HS-5 (cell line): ENCODE results near the gene LRP1-AS.

Experiments used
- DNase-seq: peaks from one replicate; pipeline ENCODE4 v3.0.0-alpha.2; 2012; ENCODE audit warnings: low read depth

The LRP1-AS gene

DNA sequence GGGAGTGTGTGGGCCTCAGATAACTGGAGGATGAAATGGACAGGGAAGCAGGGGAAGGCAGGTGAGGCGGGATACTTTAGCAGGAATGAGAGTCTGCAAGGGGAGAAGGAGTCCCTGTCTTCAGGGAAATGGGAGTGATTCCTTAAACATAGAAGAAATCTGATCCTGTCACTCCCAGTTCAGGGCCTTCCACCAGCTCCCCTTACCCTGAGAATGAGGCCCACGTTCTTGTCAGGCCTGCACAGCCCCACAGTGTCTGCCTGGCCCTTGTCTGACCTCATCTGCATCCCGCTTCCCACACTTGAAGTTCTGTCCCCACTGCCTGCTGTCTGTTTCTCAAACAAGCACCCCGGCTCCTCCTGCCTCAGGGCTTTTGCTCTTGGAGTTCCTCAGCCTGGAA is 12.6 kb upstream of the LRP1-AS start:
- no peak for DNase-seq

DNA sequence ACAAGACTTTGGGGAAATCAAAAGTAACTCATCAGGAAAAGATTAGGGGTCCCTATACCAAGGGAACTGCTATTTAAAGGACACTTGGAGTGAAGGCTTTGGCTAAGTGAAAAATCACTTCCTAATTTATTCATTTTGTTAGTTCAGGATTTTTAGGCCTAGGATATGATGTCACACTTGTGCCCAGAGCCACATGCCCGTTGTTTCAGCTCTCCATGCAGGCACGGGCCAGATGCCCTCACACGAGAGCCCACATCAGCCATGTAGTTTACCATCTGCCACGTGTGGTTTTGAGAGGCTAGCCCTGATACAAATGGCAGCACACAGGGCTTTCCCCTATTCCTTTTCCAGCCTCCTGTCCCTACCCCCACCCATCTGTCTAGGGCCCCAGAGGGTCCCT is 11.9 kb upstream of the LRP1-AS start:
- no peak for DNase-seq

DNA sequence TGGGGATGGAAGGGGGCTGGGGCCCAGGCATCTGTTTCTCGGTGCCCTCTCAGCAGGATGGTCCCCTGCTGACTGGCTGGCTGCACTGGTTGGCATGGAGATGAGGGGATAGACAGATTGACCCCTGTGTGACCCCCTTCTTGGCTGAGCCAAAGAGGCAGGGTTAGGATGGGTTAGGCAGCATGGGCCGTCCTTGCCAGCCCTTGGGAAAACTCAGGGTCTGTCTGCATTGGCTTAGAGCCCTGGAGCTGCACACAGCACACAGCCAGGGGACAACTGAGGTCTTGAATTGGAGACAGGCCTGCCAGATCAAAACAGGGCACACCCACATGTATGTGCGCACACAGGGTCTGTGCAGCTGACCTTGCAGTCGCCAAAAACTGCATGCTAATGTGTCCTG is 11.2 kb upstream of the LRP1-AS start:
- DNase-seq: no peak

DNA sequence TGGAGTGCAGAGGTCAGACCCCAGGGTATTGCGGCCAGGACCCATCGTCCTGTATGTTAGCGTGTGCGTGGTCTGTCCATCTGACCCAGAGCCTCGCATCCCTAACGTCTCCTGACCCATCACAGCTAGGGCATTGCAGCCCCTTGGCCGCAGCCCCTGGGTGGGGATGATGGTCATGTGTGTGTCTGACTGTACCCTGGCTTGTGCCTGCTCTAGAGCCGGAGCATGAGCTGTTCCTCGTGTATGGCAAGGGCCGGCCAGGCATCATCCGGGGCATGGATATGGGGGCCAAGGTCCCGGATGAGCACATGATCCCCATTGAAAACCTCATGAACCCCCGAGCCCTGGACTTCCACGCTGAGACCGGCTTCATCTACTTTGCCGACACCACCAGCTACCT is 10.8 kb upstream of the LRP1-AS start:
- DNase-seq: no peak

DNA sequence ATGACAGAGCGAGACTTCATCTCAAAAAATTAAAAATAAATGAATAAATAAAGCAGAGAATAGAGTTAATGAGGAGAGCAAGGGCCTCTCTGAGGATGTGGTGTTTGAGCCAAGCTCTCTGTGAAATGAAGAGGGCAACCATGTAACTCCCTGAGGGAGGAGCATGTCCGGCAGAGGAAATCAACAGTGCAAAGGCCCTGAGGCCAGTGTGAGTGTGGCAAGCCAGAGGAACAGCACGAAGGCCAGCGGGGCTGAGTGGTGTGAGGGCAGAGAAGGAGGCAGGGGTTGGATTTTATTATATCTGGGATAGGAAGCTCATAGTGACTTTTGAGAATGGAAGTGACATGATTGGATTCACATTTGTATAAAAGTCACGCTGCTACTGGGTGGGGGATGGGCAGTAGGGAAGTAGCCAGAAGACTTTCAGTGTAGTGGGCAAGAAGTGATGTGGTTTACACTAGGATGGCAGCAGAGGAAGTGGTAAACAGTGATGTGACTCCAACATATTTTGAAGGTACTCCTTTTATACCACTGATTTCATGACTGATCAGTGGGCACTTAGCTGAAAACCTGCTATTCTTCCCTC is 10.3 kb upstream of the LRP1-AS start:
- DNase-seq: no peak

DNA sequence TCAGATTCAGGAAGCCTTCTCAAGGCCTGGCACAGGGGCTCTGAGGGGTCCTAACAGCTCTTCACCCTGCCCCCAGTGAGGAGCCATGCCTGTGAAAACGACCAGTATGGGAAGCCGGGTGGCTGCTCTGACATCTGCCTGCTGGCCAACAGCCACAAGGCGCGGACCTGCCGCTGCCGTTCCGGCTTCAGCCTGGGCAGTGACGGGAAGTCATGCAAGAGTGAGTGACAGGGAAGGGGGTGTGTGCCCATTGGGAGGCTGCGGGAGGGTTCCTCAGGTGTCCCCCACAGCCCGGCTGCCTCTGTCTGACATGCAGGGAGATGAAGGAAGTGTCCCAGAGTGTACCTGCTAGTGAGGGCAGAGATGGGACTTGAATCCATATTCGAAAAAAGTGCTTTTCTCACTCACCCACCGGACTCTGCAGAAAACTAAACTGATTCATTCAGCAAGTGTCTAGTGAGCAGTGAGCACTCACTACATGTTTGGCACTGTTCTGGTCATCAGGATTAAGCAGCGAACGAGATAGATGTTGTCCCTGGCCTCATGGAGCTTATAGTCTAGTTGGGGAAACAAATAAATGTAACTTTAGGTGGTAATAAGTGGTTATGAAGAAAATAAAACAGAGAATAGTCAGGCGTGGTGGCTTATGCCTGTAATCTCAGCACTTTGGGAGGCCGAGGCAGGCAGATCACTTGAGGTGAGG is 9.4 kb upstream of the LRP1-AS start:
- no peak for DNase-seq

DNA sequence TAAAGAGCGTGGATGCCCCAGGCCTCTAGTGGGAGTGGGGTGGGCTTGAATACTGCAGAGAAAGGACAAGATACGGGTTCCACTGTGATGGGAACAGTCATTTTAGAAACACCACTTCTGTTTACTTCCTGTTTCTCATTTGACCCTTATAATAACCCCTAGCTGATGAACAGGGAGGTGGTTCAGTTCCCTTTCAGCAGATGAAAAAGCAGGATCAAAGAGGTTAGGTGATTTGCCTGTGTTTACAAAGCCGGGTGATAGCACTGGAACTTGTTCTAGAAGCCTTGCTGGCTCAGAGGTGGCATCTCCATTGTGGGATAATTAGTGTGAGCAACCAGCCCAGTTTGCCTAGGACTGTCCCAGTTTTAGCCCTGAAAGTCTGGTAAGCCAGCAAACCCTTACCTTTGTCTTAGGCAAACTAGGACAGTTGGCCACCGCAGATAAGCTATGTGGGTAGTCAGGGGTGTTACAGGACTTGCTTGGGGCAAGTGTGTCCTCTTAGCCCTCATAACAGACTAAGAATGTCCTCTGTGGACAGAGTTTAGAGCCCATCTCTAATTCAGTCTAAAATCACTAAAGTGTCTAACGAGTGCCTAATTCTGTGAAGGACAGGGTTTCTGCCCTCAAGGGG is 7.5 kb upstream of the LRP1-AS start:
- DNase-seq: no peak

DNA sequence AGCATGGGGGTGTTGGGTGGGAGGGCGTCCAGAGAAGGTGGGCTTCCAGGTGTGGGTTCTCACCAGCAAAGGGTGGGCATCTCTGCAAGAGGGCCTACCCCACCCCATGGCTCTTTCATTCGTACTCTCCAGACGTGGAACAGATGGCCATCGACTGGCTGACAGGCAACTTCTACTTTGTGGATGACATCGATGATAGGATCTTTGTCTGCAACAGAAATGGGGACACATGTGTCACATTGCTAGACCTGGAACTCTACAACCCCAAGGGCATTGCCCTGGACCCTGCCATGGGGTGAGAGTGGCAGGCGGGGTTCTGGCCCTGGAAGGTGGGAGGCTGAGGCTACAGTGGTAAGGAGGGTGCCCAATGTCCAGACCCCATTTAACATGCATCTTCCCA is 6.7 kb upstream of the LRP1-AS start:
- DNase-seq: no peak

DNA sequence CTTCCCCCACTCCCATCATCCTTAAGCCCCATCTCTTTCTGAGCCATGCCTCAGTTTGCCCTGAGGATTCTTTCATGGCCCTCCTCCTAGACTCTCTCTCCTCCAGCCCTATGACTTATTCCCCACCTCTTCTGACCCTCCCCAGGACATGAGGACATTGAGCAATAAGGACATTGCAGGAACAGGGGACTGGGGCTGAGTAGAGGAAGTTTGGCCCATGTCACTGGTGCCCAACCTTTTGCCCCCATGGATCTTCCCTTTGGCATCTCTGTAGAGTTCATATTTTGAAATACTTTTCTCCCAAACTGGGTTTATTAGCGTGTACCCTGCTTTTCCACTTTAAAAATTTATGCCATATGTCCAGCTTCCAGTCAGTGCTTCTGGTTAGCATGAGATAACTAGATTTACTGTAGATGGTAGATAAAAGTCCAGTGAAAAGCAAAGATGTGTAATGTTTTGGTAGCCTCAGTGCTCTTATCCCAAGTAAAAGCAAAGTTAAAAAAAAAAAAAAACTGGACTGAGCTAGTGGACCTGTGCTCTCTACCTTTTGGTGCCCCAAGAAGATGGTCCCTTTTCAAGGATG is 6.1 kb upstream of the LRP1-AS start:
- no peak for DNase-seq

DNA sequence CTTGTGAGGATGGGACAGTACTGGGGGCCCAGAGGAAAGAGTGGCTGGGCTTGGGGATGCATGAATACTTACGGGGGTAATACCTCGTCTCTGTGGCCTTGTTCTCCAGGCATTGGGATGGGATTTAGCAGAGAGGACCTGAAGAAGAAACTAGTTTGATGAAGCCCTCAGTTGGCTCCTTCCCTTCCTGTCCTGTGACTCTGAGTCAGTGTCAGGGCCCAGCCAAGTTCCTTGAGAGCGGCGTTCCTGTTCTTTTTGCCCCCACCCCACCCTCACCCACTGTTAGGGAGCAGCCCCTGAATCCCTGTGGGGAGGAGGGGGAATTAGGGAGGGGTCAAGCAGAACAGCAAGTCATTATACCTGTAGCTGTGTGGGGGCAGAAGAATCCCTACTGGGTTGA is 5.2 kb upstream of the LRP1-AS start:
- DNase-seq: no peak

DNA sequence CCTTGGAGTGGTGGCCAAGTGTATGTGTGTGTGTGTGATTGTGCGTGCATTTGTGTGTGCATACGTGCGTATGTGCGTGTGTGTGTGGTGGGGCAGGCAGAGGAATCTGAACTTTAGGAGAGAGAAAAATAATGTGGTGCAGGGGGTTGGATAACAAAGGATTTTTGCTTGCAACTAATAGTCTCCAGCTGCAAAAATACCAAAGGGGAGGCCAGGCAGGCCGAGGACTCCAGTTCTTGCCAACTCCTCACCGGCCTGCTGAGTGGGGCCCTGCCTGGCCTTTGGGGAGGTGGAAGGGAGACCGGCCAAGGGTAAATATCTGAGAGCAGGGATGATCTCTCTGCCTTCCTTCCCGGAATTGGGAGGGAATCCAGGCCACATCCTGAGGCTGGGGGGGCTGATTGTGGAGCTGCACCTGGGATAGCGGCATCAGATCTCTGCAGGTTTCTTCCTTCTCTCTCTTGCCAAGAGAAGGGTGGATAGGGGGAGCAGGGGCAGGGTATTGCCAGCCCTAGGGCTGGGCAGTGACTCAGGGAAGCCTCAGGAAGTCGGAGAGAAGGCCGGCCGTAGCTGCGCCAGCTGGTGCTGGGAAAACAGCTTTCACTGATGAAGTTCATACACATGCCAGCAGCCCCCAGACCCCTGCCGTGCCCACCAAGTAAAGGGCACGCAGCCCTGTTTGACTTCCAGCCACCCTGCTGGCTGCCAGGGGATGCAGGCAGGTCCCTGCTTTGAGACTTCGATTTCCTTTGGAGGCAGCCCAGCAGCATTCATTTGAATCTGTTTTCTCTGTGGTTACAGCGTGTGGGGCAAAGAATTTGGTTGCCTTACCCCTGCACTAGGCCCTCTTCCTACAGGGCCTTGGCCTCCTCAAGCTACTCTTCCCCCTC is 4.6 kb upstream of the LRP1-AS start:
- DNase-seq: no peak

DNA sequence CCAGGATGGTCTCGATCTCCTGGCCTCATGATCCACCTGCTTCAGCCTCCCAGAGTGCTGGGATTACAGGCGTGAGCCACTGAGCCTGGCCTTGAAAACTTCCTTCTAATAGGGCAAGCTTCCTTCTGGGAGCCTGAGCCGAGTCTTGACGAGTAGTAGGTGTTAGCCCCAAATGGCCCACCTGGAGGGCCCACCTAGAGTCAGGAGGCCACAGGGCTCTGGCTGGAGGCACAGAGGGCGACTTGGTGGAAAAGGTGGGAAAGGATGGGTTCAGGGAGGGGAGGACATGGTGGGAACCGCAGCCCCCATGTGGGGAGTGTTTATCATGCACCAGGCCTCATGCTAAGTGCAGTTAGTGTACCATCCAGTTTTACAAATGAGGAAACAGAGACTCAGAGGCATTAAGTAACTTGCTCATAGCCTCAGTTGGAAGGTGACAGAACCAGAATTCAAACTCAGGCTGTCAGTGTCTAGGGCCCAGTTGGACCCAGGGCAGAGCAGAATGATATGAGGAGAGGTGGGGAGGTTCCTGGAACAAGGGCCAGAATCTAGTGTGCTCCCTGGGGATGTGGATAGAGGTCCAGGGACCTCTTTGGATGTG is 3.1 kb upstream of the LRP1-AS start:
- no peak for DNase-seq

DNA sequence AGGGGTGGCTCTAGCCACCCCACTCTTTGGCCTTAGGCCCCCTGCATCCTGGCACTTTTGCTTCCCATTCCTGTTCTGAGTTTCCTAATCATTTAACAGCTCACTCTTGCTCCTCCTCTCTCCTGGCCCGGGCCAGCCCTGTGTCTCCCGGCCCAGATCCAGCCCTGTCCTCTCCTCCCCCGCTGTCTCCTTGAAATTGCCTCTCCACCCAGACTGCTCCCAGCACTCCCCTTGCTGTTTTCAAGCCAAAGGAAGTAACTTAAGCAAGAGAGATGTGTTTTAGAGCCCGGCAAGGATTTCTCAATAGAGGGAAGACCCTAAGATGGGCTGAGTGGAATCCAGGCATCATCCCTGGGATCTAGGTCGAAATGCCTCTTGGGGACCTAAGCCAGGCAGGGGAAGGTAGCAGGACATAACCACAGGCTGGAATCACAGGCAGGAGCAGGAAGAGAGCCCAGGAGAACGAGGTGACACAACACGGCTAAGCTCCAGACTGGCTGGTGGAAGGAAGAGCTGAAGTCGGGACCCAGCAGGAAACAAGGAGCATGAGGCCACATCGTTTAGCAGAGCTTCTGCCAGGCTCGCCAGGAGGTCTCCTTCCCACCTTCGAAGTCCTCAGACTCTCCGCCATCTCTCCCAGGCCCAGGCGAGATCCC is 2.0 kb upstream of the LRP1-AS start:
- no peak for DNase-seq

DNA sequence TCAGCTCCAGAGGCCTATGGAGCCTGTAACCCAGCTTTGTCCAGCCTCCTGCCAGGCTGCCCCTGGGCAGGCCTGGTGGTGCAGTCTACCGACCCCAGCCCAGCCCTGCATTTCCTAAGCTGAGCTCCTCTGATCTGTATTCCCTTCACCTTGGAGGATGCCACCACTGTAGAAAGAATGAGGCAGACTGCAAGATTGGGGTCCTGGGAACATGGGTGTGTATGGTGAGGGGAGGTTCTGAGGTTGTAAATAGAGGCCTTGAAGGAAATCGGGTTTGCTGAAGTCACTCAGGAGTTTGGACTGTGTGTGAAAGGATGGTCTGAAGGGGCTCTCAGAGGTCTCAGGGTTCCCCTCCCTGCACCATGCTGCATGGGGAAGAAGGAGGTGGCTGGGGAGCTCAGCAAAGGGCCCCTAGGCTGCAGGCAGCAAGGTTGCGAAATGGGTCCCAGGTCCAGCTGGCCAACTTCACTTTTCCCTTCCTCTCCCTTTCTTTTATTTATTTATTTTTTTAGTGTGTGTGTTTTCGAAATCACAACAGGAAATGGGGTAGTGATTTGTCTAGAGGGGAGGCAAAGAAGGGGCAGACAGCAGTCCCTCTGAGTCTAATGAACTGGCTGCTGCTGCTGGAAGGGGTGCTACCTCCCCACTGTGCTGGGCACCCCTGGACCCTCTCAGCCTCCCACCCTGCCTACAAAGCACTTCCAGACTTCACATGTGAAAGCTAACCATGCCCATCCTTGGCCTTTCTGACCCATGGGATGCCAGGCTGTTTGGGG is 1.2 kb upstream of the LRP1-AS start:
- no peak for DNase-seq

DNA sequence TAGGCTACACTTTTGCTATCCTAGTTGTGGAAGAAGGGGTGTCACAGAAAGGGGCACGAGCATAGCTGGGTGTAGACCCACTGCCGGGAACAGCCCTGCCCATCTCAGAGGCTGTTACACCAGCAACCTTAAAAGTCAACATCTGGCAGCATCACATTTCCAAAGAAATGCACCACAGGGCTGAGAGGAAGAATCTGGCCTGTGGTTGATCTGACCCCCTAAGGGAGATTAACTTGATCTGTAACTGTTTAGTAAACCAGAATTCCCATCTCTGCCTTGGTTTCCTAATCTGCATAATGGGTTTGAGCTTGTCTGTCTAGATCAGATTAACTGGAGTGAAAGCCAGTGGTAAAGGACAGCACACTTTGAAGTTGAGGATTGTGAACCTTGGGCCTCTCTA is 1.3 kb downstream of the LRP1-AS start:
- no peak for DNase-seq

DNA sequence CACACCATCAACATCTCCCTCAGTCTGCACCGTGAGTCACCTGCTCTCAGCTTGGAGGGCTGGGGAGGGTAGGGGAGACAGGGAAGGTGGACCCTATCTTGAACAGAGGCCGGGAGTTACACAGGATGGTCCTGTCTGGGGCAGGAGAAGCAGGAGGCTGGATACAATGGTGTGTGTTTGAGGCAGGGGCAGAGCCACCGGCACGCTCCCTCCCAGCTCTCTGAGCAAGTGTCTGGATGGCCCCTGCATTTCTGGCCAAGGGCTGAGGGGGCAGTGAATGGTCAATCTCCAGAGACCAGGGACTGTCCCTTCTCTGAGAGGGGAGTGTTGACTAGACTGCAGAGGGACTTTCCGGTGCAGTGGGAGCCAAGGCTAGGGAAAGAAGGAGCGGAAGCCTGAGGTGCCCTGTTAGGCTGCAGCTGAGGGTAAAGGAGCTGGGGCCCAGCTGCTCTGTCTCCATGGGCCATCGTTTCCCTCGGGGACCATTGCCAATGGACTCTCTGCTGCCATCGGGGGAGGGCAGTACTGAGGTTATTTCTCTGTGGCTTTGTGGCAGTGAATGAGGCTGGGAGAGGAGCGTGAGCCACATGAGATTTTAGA is 1.9 kb downstream of the LRP1-AS start:
- no peak for DNase-seq

DNA sequence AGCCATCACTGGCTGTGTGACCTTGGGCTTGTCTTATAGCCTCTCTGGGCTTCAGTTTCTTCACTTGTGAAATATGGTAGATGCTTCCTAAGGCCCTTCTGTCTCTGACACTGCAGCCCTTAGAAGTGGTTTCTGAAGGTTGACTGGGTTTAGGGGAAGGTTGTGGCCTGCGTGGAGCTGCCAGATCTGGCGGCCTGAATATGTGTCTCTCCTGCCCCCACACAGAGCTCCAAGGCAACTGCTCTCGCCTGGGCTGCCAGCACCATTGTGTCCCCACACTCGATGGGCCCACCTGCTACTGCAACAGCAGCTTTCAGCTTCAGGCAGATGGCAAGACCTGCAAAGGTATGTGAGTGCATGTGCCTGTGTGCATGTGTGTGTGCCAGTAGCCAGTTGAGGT is 4.0 kb downstream of the LRP1-AS start:
- no peak for DNase-seq

DNA sequence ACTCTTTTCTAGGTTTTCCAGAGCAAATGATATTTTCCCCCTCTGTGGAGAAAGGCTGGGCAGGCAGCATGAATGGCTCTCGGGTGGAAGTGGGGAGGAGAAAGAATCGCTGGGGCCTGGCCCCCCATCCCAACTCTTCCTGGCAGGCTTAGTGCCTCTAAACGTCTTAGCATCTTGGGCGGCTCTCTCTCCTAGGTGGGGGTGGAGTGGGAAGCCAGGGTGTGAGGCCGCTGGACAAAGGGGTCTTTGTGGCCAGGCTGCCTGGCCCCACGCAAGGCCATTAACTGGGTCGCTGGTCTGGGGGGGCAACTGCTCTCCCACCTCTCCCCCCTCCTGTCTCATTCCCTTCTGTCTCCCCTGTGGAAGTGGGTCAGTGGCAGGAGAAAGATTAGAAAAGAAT is 4.7 kb downstream of the LRP1-AS start:
- DNase-seq: no peak

DNA sequence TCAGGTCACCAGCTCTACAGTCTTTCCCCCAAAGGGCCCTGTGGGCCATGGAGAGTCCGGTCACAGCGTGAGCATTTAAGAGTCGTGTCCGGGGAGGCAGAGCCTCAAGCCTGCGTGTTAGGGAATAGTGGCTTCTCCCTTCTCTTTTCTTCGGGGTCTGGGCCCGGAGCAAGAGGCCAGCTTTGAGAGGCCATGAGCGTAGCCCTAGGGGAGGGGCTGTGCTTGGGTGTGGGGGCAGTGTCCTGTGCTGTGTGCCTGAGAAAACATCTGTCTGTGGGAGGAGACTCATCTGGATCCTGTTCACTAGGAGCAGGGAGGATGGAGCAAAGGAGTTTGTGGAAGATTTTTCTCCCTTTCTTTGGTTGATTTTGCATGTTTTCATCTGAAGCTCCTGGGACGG is 5.3 kb downstream of the LRP1-AS start:
- no peak for DNase-seq

DNA sequence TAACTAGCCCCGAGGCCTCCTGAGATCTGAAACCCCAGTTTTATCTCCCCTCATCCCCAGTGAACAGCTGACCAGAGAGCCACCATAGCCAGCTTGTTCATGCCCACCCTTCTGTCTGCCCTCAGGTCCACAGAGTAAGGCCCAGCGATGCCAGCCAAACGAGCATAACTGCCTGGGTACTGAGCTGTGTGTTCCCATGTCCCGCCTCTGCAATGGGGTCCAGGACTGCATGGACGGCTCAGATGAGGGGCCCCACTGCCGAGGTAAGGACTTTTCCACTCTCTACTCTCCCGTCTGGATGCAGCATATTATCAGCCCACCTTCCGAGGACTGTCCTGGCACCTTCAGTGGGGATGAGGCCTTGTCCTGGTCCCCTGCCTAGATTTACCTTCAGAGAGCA is 6.2 kb downstream of the LRP1-AS start:
- DNase-seq: no peak
